Measurements from ENCODE around the gene HMGB1. TPM values are rescaled to one million over a fixed set of nuclear protein-coding genes. Genes with fewer than 3 reads are reported as not detected.

HMGB1 gene
- total RNA-seq, 2 experiments from 2014 or later = 686 to 722 TPM

DNA sequence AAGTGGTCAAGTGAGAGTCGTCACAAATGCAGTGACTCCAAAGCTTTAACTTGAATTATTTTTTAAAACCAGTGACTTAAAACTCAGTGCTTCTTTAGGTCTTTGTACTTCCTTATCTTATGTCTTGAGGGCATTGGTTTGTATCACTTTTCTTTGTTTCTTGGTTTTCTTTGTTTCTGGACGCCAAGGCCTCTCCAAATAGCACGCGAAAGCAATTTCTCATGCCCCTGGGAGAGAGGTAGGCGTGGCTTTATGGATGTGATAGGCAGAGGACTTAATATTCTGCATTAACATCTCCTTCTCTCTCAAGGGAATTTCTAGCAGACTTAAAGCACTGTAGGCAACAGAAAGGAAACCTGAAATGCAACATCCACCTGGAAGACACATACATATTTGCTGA, 22.8 kb downstream of the HMGB1 start:
- intact Hi-C loops (cut with micrococcal nuclease) = no loop called here
- CTCF ChIA-PET = no interaction called here
- Mint-ChIP-seq H3K27me3 (ENCODE audit: low read depth) (peaks cover 6% of the 10 kb centered on the region), H3K4me3 (no peak overlapping the region), H3K36me3 (ENCODE audit: low read depth) (no peaks in the 10 kb centered on the region), H3K4me1 (ENCODE audit: low read depth) (peaks cover 13% of the 10 kb centered on the region), H3K27ac (no peak overlapping the region), H3K9me3 (no peaks in the 10 kb centered on the region)
- DNase-seq = no peak

DNA sequence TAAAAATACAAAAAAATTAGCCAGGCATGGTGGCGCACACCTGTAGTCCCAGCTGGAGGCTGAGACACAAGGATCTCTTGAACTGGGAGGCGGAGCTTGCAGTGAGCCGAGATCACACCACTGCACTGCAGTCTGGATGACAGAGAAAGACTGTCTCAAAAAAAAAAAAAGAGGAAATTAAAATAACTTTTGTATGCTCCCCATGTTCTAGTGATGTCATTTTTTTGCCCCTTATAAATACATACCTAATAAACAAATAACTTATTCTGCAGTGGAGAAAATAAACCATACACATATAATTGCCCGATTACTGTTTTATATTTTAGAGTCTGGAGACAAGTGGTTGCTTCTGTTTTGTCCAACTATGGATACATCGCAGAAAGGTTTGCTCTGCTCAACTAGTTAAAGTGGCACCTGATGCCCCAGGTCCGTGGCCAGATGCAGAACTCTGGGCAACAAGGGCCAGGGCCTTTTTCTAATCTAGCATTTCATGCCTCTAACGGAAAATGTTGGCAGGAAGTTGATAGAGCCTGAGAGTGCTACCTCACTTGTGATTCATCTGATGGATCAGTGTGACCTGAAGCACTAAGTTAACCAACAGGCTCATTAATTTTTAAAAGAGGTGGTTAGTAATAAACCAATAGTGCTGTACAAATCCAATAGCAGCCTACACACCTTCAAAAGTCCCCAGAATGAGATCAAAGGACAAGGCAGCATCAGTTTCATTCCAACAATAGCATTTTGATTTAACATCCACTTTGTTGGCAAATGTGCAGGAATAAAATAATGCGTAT, 24.6 kb downstream of the HMGB1 start:
- CTCF ChIA-PET = interaction anchor here (0.9 kb wide), 1 partner anchor 25 kb away, joined by 3 read pairs; no protein-coding TSS in a partner anchor
- peaks cover 11% of the 10 kb centered on the region for H3K4me1 Mint-ChIP-seq (ENCODE audit: low read depth)
- H3K36me3 Mint-ChIP-seq (ENCODE audit: low read depth) = no peaks in the 10 kb centered on the region
- no peak for DNase-seq
- intact Hi-C loops (cut with micrococcal nuclease) = loop anchor here (1.0 kb wide), 1 partner anchor 11 kb away; no protein-coding TSS in a partner anchor
- no peak overlapping the region for H3K4me3 Mint-ChIP-seq
- H3K27ac Mint-ChIP-seq = no peak overlapping the region
- no peaks in the 10 kb centered on the region for H3K9me3 Mint-ChIP-seq
- H3K27me3 Mint-ChIP-seq (ENCODE audit: low read depth) = peaks cover 5% of the 10 kb centered on the region

DNA sequence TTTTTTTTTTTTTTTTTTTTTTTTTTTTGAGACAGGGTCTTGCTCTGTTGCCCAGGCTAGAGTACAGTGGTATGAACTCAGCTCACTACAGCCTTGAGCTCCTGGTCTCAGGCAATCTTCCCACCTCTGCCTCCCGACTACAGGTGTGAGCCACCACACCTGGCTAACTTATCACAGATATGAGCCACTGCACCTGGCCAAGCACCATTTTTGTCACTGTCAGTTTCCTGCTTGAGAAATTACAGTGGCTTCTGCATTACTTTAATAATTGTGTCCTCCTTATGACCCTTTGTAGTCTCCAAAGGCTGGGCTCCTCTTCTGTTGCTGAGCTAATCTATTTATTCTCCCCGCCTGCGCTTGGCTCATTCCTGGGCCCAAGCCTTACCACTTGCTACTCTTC, 27.4 kb downstream of the HMGB1 start:
- CTCF ChIA-PET = no interaction called here
- intact Hi-C loops (cut with micrococcal nuclease) = no loop called here
- Mint-ChIP-seq H3K4me1 (ENCODE audit: low read depth) (peaks cover 6% of the 10 kb centered on the region), H3K27me3 (ENCODE audit: low read depth) (no peaks in the 10 kb centered on the region), H3K36me3 (ENCODE audit: low read depth) (no peaks in the 10 kb centered on the region), H3K4me3 (no peak overlapping the region), H3K27ac (no peak overlapping the region), H3K9me3 (no peaks in the 10 kb centered on the region)
- no peak for DNase-seq

DNA sequence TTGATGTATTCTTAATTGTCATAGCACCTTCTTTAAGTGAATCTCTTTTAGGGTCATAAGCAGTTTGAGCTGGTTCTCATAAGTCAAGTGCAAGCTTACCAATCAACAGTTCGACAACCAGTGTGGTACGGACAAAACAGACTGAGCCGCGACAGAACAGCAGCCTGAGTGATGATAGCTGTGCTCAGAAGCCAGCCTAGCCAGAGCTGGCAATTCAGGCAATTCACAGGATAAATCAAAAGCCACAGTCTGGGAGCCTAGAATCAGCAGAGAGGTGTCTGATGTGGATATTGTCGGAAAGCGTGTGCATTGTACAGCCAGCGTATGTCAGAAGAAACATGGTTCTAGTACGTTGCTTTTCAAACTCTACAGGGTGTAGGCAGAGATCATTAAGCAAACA, 28.6 kb downstream of the HMGB1 start:
- Mint-ChIP-seq H3K4me3 (no peak overlapping the region), H3K27me3 (ENCODE audit: low read depth) (no peaks in the 10 kb centered on the region), H3K27ac (no peak overlapping the region), H3K4me1 (ENCODE audit: low read depth) (peaks cover 6% of the 10 kb centered on the region), H3K9me3 (no peaks in the 10 kb centered on the region), H3K36me3 (ENCODE audit: low read depth) (no peaks in the 10 kb centered on the region)
- intact Hi-C loops (cut with micrococcal nuclease) = no loop called here
- CTCF ChIA-PET = interaction anchor here (0.9 to 1.1 kb wide), 2 partner anchors 9 to 18 kb away, joined by 3 to 5 read pairs; no protein-coding TSS in a partner anchor
- no peak for DNase-seq

DNA sequence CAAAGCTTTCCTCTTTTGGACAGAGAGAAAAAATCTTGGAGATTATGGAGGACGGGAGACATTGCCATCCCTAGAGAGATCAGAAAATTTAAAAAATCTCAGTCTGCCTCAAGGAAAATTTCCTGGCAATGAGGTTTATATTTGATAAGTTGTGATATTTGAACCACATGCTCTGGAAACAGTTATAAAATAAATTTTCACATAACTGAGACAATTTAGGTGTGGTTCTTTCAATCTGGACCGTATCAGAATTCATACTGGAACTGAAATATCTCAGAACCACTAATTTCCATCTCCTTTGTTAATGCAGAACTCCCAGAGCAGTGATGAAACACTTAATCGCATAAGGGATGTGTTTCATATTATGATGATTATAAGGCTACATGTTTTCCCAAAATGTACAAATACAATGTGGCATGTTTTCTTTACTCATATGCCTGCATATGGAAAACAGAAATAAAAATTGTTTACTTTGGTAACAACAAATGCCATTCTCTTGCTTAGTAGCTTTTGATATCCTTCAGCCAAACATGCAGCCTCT, 29.8 kb downstream of the HMGB1 start:
- intact Hi-C loops (cut with micrococcal nuclease) = no loop called here
- CTCF ChIA-PET = no interaction called here
- H3K4me3 Mint-ChIP-seq = no peak overlapping the region
- no peaks in the 10 kb centered on the region for H3K36me3 Mint-ChIP-seq (ENCODE audit: low read depth)
- no peaks in the 10 kb centered on the region for H3K9me3 Mint-ChIP-seq
- no peak overlapping the region for H3K27ac Mint-ChIP-seq
- peaks cover 11% of the 10 kb centered on the region for H3K4me1 Mint-ChIP-seq (ENCODE audit: low read depth)
- H3K27me3 Mint-ChIP-seq (ENCODE audit: low read depth) = no peaks in the 10 kb centered on the region
- DNase-seq = no peak

DNA sequence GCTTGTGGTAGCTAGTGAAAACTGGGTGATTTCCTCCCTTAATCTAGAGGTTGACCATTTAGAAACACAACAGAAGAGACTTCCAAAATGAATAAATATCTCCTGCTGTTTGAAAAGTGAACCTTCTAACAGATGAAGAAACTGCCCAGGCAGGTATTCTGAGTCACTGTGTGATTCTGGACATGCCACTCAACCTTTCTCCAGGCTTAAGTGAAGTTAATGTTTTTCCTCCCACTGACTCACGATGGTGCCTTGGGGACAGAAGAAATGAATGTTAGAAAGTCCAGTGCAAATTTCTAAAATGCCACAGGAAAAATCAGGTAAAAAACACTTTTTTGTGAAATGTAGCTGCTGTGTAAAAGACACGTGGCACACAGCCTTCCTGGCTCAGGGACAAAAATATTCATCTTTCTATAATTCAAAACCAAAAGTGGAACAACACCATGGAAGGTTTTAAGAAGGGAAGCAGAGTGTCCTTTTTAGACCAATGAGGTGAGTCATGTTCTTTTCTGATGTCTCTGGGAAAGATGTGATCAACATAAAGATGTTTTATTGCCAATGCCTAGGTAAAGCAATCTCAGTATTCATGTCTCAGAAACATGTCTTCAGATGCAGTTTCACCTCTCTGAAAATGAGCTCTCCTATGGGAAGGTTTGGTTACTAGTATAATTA, 34.3 kb downstream of the HMGB1 start:
- no peak for DNase-seq
- no peaks in the 10 kb centered on the region for H3K27me3 Mint-ChIP-seq (ENCODE audit: low read depth)
- intact Hi-C loops (cut with micrococcal nuclease) = loop anchor here (1.0 kb wide), 1 partner anchor 285 kb away; no protein-coding TSS in a partner anchor
- H3K9me3 Mint-ChIP-seq = no peaks in the 10 kb centered on the region
- CTCF ChIA-PET = interaction anchor here (1.8 kb wide), 1 partner anchor 31 kb away, joined by 5 read pairs; no protein-coding TSS in a partner anchor
- H3K36me3 Mint-ChIP-seq (ENCODE audit: low read depth) = no peaks in the 10 kb centered on the region
- H3K4me3 Mint-ChIP-seq = no peak overlapping the region
- H3K27ac Mint-ChIP-seq = no peak overlapping the region
- peaks cover 29% of the 10 kb centered on the region for H3K4me1 Mint-ChIP-seq (ENCODE audit: low read depth)

DNA sequence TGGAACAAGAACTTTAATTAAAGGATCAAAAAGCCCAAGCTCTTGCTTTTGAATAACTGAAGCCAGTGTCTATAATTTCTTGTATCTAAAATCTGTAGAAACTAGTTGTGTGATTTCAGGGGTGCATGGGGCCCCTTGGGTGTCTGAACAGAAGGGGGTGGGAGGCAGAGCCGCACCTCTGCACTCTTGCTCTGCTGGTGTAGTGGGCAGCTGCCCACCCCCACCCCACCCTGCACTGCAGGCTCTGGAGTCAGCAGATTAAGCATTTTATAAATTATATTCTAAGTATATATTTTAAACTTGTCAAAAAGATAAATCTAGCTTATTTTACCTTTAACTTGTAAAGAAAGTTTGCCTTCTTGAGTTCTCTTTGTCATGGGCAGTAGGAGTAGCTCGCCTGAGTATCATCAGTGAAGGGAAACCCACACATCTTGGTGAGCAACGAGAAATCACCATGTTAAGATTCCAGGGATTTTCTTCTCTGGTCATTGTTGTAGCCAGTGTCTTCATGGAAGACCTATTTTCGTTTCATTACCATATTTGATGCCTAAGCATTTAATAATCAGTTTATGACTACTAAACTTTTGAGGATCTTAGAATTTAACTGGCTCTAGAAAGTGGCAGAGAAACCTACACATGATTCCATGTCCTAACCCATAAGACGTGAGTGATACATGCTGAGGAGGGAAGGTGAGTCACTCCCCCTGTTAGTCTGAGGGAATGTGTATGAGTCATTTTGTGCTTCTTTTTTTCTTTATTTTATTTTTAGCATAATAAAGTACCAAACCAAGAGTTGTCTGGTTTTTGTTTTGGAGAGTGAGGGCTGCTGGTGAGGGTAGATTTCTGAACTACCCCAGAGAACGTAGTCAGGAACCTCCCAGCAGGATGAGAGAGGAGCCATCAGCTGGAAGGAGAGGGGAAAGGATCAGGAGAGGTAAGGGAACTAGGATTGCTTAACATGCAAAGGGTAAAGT, 35.7 kb downstream of the HMGB1 start:
- Mint-ChIP-seq H3K4me3 (peak overlapping the region; percentile 47), H3K36me3 (ENCODE audit: low read depth) (no peaks in the 10 kb centered on the region), H3K27me3 (ENCODE audit: low read depth) (no peaks in the 10 kb centered on the region), H3K9me3 (no peaks in the 10 kb centered on the region), H3K27ac (peak overlapping the region; percentile 82), H3K4me1 (ENCODE audit: low read depth) (peaks cover 29% of the 10 kb centered on the region)
- DNase-seq = peak; percentile 53
- intact Hi-C loops (cut with micrococcal nuclease) = loop anchor here (1.0 kb wide), 6 partner anchors 8 to 314 kb away; partner anchors contain the start of genes UBE2L5 and USPL1
- CTCF ChIA-PET = interaction anchor here (0.7 to 1.8 kb wide), 3 partner anchors 22 to 268 kb away, joined by 3 to 5 read pairs (median 3); no protein-coding TSS in a partner anchor

DNA sequence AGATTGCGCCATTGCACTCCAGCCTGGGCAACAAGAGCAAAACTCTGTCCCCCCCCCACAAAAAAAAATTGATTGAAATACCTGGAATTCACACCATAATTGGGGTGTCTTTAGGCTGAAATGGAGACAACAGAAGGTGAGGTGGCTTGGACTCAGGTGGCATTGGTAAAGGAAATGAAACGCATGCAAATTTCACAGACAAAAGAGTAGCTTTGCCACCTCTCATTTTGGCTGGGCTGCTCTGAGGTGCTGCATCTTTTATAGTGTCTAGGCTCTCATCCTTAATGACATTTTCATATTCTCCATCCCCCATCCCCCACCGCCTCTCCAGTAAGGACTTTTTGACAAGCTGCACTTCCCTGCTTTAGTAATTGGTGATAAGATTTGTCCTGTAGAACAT, 36.5 kb downstream of the HMGB1 start:
- CTCF ChIA-PET = interaction anchor here (0.5 to 0.8 kb wide), 3 partner anchors 21 to 154 kb away, joined by 3 read pairs; no protein-coding TSS in a partner anchor
- no peaks in the 10 kb centered on the region for H3K36me3 Mint-ChIP-seq (ENCODE audit: low read depth)
- DNase-seq = no peak
- H3K27ac Mint-ChIP-seq = no peak overlapping the region
- H3K27me3 Mint-ChIP-seq (ENCODE audit: low read depth) = no peaks in the 10 kb centered on the region
- intact Hi-C loops (cut with micrococcal nuclease) = no loop called here
- H3K9me3 Mint-ChIP-seq = no peaks in the 10 kb centered on the region
- no peak overlapping the region for H3K4me3 Mint-ChIP-seq
- H3K4me1 Mint-ChIP-seq (ENCODE audit: low read depth) = peaks cover 29% of the 10 kb centered on the region

DNA sequence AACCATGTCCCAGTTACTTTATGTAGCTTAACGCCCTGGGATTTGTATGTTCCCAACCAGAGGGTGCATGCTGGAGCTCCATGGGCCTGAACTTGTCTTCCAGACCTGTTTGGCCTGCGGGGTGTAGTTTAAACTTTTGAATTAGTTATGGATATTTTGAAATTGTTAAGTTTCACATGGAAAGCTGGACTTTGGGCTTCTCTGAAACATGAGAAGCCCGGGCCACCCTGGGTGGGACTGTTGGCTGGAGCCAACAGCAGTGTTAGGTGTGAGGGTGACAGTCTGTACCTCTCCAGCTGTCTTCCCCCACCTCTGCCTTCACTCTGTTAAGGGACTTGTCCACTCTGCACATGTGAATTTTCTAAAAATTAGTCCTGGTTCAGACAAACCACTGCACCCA, 41.8 kb downstream of the HMGB1 start:
- Mint-ChIP-seq H3K9me3 (no peaks in the 10 kb centered on the region), H3K4me1 (ENCODE audit: low read depth) (peaks cover 11% of the 10 kb centered on the region), H3K4me3 (no peak overlapping the region), H3K36me3 (ENCODE audit: low read depth) (no peaks in the 10 kb centered on the region), H3K27me3 (ENCODE audit: low read depth) (no peaks in the 10 kb centered on the region), H3K27ac (no peak overlapping the region)
- intact Hi-C loops (cut with micrococcal nuclease) = no loop called here
- CTCF ChIA-PET = no interaction called here
- no peak for DNase-seq

- DNase-seq = peak; percentile 72
- Mint-ChIP-seq H3K9me3 (no peaks in the 10 kb centered on the region), H3K4me1 (ENCODE audit: low read depth) (peaks cover 10% of the 10 kb centered on the region), H3K4me3 (peak within 1 kb of the TSS; percentile 80), H3K27me3 (ENCODE audit: low read depth) (no peaks in the 10 kb centered on the region), H3K27ac (peak within 1 kb of the TSS; percentile 57), H3K36me3 (ENCODE audit: low read depth) (no peaks in the 10 kb centered on the region)
- intact Hi-C loops (cut with micrococcal nuclease) = loop anchor here (1.0 kb wide), 5 partner anchors 8 to 45 kb away; no protein-coding TSS in a partner anchor
- CTCF ChIA-PET = no interaction called here
These were observed 43.5 kb downstream of the HMGB1 start, which contains the start of gene UBE2L5 for GRCh38 chr13:30422054-30422839. Gene UBE2L5 (plus strand): TSS chr13:30422493. CDS start chr13:30427991, 5,498 bp downstream.

Measured in activated naive CD4-positive, alpha-beta T cell treated with anti-CD3 and anti-CD28 coated beads for 36 hours (primary cell).